K562 (cell line): ENCODE data around the gene TALDO1. TPM values are rescaled to one million over a fixed set of nuclear protein-coding genes. Genes with fewer than 3 reads are reported as not detected.

Source experiments
- BACH1 ChIP-seq: fragments of 200-800 bp; sonication (Bioruptor generic); IDR thresholded peaks from 2 replicates; pipeline ENCODE4 v1.6.1; 2016; ENCODE audit warnings: missing genetic modification characterization, missing compliant biosample characterization
- FUS ChIP-seq: fragments of 200-400 bp; formaldehyde crosslinking; optimal IDR thresholded peaks from 2 replicates; pipeline ENCODE3; 2017; ENCODE audit warnings: low read depth, low read length
- HINFP ChIP-seq: fragments of 450-650 bp; conservative IDR thresholded peaks from 2 replicates; pipeline ENCODE4 v1.6.1; 2016; ENCODE audit warnings: missing genetic modification characterization, low read depth, mild to moderate bottlenecking, control low read depth, missing compliant biosample characterization
- KHSRP ChIP-seq: fragments of 450-650 bp; IDR thresholded peaks from 2 replicates; pipeline ENCODE4 v1.6.1; 2017
- PHF8 ChIP-seq: fragments of 200-600 bp; sonication (generic); IDR thresholded peaks from 2 replicates; pipeline ENCODE4 v1.6.1; 2012; ENCODE audit warnings: mixed run types, mild to moderate bottlenecking, inconsistent platforms, low read length, moderate library complexity, borderline replicate concordance
- PTBP1 ChIP-seq: fragments of 200-400 bp; formaldehyde crosslinking; IDR thresholded peaks from 2 replicates; pipeline ENCODE4 v1.6.1; 2017; ENCODE audit warnings: low read depth, low read length
- RUNX1 ChIP-seq: sonication (generic); IDR thresholded peaks from 2 replicates; pipeline ENCODE4 v1.6.1; 2016; ENCODE audit warnings: antibody characterized with exemption, low read depth
- SETDB1 ChIP-seq: IDR thresholded peaks from one replicate; pipeline ENCODE4 v1.6.1; 2012; ENCODE audit warnings: low read length, control low read depth, inconsistent platforms
- SIX5 ChIP-seq, 2 experiments: IDR thresholded peaks; 2 replicates each; pipeline ENCODE4 v1.6.1; 2011; ENCODE audit warnings: low read length in 2 of 2, borderline replicate concordance in 1 of 2, low read depth in 1 of 2, mild to moderate bottlenecking in 1 of 2, moderate library complexity in 1 of 2; ENCODE audit not compliant: insufficient read depth in 1 of 2
- TAF1 ChIP-seq: IDR thresholded peaks from 2 replicates; pipeline ENCODE4 v1.6.1; 2011; ENCODE audit warnings: mild to moderate bottlenecking, low read length, moderate library complexity; ENCODE audit not compliant: insufficient read depth, control insufficient read depth, severe bottlenecking; ENCODE audit errors: extremely low read depth
- TCF3 ChIP-seq: sonication (generic); formaldehyde crosslinking; IDR thresholded peaks from 2 replicates; pipeline ENCODE4 v1.4.0; 2020; ENCODE audit warnings: mild to moderate bottlenecking, missing genetic modification reagents
- U2AF2 ChIP-seq: fragments of 200-400 bp; formaldehyde crosslinking; optimal IDR thresholded peaks from 2 replicates; pipeline ENCODE3; 2017; ENCODE audit warnings: low read depth, mild to moderate bottlenecking, low read length
- XRCC4 ChIP-seq: IDR thresholded peaks from one replicate; pipeline ENCODE4 v1.6.1; 2011; ENCODE audit not compliant: insufficient read depth, insufficient read length; ENCODE audit errors: extremely low read depth
- ZFP1 ChIP-seq: fragments of 450-650 bp; formaldehyde crosslinking; IDR thresholded peaks from 2 replicates; pipeline ENCODE4 v1.4.0; 2020; ENCODE audit warnings: mild to moderate bottlenecking, mixed read lengths
- ZNF354B ChIP-seq: fragments of 250-450 bp; sonication (Bioruptor Pico); IDR thresholded peaks from 2 replicates; pipeline ENCODE4 v1.4.0; 2020
- ZNF384 ChIP-seq: IDR thresholded peaks from 2 replicates; pipeline ENCODE4 v1.6.1; 2012; ENCODE audit warnings: low read depth, low read length, improper control_type of control experiment
- ZNF583 ChIP-seq: fragments of 250-450 bp; sonication (Bioruptor Pico); IDR thresholded peaks from 2 replicates; pipeline ENCODE4 v1.4.0; 2020
- ZNF609 ChIP-seq: sonication (generic); formaldehyde crosslinking; IDR thresholded peaks from 2 replicates; pipeline ENCODE4 v1.8.1; 2023; ENCODE audit warnings: missing genetic modification reagents, mild to moderate bottlenecking, borderline replicate concordance
- polyA plus RNA-seq, 8 experiments: library from polyadenylated mRNA; depleted of rRNA in 4 of 8; stranded (reverse) in 5 of 8; unstranded in 3 of 8; fragments of >200 nt; fragmentation: Nextera tagmentation in 2 of 8; fragmentation: Illumina TruSeq in 1 of 8; extraction: Ambion mirVana in 2 of 8; extraction: Trizol in 1 of 8; gene quantifications; 2 replicates each; pipeline versions ENCODE4 v1.2.1 to v1.2.3, GENCODE V29; 2011 to 2014; ENCODE audit warnings: inconsistent platforms in 1 of 8, missing spikeins in 1 of 8
- total RNA-seq, 7 experiments: library from RNA; depleted of rRNA in 6 of 7; stranded (reverse); fragments of >200 nt in 6 of 7; fragmentation: Illumina TruSeq in 2 of 7; extraction: Trizol in 2 of 7; gene quantifications; 2 replicates each; pipeline versions ENCODE4 v1.2.1 to v1.2.3, GENCODE V29; 2011 to 2021; ENCODE audit warnings: low replicate concordance in 1 of 7
- TF ChIP-seq, protein P1 (sequence below), 3 experiments: fragments of 200-800 bp in 1 of 3; sonication (Bioruptor generic) in 1 of 3; sonication (generic) in 1 of 3; formaldehyde crosslinking in 1 of 3; IDR thresholded peaks; 2 replicates each; pipeline versions ENCODE4 v1.6.1 to v1.8.0; 2016 to 2022; ENCODE audit warnings: mild to moderate bottlenecking in 2 of 3, missing compliant biosample characterization in 2 of 3, missing genetic modification characterization in 2 of 3, missing genetic modification reagents in 1 of 3
- TF ChIP-seq, protein P2 (sequence below): sonication (generic); formaldehyde crosslinking; IDR thresholded peaks from 2 replicates; pipeline ENCODE4 v1.8.0; 2022; ENCODE audit warnings: mild to moderate bottlenecking, missing genetic modification reagents

The TALDO1 gene
- total and polyA plus RNA-seq, 9 of the 15 experiments (the other 6 are each of a cell fraction or from before 2014, with no cell fraction given), result 260 to 541 (median 441) TPM

DNA sequence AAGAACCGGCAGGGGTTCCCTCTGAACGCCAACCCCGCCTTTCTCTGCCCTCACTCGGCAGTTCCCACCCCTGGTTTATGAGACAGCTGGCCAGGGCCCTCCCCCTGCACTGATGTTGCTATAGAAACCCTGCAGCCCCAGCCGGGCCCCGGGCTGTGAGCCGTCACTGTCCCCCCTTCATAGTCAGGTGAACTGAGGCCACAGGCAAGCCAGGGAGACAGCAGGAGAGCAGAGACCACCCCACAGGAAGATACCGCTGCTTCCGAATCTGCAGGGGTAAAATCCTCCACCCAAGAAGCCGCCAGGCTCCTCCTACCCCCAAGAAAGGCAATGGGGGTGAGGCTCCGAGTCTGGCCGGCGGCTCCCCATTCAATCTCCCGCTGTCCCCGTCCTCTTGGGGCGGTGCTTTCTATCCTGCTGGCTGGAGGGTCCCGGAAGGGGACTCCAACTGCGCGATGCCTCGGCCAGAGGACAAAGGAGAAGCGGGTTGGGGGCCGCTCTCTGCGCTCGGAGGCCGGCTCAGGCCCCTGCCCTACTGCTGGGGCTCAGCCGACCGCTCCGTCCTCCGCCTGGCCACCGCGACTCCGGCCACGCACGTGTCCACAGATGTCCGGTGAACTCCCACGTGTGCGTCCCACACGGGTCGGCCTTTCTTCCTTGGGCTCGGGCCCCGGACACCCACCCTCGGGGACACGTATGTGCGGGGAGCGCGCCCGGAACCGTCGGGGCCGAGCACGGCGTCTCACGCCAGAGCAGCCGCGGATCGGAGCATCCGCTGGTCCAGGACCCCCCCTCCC is 50.2 kb downstream of the TALDO1 start (continued):
- no peak for TF ChIP-seq KHSRP
- TF ChIP-seq, protein P1, sequence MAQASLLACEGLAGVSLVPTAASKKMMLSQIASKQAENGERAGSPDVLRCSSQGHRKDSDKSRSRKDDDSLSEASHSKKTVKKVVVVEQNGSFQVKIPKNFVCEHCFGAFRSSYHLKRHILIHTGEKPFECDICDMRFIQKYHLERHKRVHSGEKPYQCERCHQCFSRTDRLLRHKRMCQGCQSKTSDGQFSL (CRISPR knock-in tag; IDR thresholded peaks at IDR 0.05), result peak; percentile 78
- TF ChIP-seq, protein P1 (tag; IDR thresholded peaks at IDR 0.05), result 0 out of 4 replicates have a peak, but pooled peaks of 1 of the 2 experiments have one; percentile 41
- no peak for TF ChIP-seq FUS
- no peak for TF ChIP-seq ZFP1 (CRISPR knock-in tag)
- no peak for TF ChIP-seq ZNF354B (CRISPR knock-in tag)
- no peak for TF ChIP-seq RUNX1
- no peak for TF ChIP-seq U2AF2
- TF ChIP-seq HINFP (tag), result no peak
- no peak for TF ChIP-seq ZNF384
- no peak for TF ChIP-seq SETDB1
- no peak for TF ChIP-seq SIX5 (IDR thresholded peaks at IDR 0.05; ENCODE audit: borderline replicate concordance in 1 of 2, insufficient read depth in 1 of 2, low read depth in 1 of 2, low read length in 2 of 2)
- TF ChIP-seq ZNF609 (CRISPR knock-in tag), result no peak
- TF ChIP-seq, protein P2, sequence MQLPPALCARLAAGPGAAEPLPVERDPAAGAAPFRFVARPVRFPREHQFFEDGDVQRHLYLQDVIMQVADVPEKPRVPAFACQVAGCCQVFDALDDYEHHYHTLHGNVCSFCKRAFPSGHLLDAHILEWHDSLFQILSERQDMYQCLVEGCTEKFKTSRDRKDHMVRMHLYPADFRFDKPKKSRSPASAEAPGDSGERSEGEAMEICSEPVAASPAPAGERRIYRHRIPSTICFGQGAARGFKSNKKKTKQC (CRISPR knock-in tag), result no peak; the same call in none of the 2 replicates
- TF ChIP-seq PTBP1, result no peak
- TF ChIP-seq XRCC4, result no peak
- no peak for TF ChIP-seq ZNF583 (CRISPR knock-in tag)
- TF ChIP-seq BACH1, result no peak
- no peak for TF ChIP-seq TAF1
- TF ChIP-seq PHF8, result peak; percentile 63; the same call in 1 of the 2 replicates
- TF ChIP-seq TCF3 (CRISPR knock-in tag), result no peak
